ELF-1 (cell line): Measurements from ENCODE around the gene ZNF569.
"Not testable (repeated sequence)": the region's sequence is repeated elsewhere in the genome, so short reads cannot be mapped to it uniquely, and the experiment has no call there.

ENCODE experiments used
- DNase-seq: peaks from one replicate; pipeline ENCODE4 v3.0.0-alpha.2; 2016; ENCODE audit warnings: low read depth, low spot score

The ZNF569 gene

DNA sequence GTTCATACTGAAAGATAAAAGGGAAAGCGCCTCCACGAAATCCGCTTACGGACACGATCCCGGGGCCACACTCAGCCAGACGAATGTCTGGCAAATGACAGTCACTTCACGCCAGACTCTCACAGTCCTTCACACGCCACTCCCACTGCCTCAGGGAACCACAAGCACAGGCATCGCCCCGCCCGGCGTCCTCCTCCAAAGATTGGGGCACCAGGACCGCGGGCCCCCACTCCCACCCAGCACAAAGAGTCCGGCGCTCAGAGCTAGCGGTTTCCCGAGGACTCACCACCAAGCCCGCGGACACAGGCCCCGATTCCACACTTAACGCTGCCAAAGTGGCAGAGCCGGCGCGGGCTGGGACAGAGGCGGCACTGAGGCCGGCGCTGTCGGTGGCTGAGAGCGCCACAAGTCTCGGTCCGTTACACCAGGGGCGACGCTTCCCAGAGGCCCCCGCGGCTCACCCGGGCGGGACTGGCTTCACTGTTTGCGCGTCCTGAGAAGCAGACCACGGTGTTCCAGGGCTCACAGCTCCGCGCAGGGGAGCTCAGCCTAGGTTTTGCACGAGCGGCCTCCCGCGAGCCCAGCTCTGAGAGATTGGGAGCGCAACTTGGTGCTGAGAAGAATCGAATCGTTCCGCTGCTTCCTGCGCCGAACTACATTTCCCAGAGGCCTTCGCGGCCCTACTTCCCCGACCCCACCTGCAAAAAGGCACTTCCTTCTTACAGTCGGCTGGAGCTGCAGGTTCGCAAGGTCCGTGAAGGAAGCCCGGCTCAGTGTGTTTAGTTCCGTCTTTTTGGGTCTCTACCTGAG is at the start of gene ZNF569:
ZNF569 (minus strand) TSS at position 647 of the 810 bp plus-strand sequence. CDS start 22,523 bp downstream, outside the sequence.
- peak; percentile 97 for DNase-seq

DNA sequence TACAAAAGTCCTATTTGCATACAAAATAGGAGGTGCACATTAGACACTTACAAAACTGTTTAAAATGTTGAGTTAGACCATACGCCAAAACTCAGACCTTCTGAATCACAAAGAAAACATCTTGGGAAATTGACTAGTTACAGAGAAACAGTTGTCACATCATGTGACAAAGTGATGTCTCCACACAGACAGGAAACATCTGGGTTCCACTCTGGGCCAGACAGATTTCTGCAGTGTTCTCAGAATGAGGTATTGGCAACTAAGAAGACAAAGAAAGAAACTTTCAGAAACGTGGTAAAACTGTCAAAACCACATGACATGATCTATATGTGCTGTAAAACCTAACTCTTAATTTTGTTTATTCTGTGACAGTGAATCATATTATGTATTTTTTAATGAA is 46.2 kb upstream of the ZNF569 start:
- no peak for DNase-seq

DNA sequence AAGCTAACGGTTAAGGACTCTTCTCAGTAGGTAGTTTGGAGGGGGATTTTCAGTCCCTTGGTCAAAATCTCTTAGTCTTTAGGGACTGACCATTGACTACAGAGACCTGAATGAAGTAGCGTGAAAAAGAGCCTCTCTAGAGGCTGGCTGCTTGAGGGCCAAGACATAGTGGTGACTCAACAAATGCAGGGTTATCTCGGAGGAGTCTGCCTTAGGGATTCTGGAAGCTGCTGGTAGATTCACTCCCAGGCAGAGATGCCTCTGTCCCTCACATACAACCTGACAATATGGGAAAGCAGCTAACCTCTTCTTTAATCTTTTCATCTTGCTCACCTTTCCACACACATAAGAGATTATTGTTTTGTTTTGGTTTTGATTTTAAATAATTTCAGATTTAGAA is 44.6 kb upstream of the ZNF569 start:
- DNase-seq = no peak

DNA sequence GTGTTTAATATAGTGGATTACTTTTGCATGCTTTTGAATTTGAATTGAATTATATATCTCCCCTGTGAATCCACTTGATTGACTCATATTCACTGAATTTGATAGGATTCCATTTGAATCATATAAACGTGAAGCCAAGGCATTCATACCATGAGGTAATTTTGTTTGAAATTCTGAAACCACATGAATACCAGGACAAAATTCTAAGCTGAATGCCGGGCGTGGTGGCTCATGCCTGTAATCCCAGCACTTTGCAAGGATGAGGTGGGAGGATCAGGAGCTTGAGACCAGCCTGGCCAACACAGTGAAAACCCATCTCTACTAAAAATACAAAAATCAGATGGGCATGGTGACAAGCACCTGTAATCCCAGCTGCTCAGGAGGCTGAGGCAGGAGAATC is 43.9 kb upstream of the ZNF569 start:
- no peak for DNase-seq

DNA sequence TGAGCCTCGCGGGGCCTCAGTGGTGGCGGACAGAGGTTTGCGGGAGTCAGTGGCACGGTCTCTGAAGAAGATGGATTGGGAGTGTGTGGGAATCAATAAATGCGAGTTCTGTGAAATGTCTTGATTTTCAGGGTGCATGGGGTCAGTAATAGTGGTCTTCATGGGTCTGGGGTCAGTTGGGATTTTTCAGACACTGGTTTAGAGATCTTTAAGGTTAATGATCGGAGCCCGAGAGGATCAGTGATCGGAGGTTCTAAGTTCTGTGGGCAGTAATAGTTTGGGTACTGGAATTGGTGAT is 39.9 kb upstream of the ZNF569 start:
- no peak for DNase-seq

DNA sequence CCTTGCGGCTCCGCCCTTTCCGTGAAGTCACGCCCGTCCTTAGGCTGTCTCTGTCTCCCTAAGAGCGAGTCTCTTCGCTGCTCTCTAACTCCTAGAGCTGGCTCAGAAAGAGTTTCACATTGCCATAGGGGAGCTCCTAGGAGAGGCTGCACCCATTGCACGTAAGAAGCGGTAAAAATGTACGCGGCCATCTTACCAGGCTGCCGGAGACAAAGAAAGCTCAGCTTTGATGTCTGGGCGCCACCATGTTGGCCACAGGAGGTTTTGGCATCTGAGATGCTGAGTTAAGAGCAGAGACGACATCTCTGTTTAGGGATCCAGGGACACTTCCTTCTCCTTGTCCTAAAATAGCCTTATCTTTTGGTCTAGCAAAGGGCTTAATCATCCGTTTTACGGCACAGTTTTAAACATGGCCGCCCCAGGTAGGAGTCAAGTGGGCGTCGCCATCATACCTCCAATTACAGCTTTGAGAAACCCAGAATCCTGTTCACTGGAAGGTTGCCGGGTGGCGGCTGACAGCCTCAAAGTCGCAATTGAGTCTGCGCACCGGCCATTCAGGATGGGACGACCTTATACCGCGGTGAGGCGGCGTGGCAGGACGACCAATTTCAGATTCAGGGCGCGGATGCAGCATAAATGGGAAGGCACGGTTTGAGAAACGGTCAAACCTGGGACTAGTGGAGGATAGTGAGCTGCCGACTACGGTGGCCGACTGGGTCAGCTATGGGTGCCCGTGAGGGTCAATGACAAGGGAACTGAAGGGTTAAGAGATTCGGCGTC is 39.3 kb upstream of the ZNF569 start, which contains the start of gene ZNF793:
ZNF793 (plus strand) TSS at position 553 of the 780 bp plus-strand sequence. CDS start 16,501 bp downstream, outside the sequence.
- peak; percentile 91 for DNase-seq

DNA sequence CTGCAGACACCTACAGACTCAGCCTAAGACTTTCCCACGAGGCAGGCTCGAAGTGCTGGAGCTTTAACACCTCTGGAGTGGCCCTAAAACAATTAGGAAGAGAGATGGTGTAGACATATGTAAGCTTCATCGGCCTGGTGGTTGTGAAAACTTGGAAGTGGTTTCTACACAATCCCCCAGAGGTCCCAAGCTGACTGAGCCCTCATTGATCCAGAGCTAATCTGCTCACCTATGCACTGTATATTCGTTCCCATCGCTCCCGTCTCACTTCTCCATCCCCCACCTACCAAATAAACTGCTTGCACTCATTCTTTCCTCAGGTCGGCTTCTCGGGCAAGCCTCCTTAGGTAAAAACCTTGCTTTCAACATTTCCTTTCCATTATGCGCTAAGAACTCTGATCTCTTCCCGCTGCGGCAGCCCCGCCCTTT is 38.7 kb upstream of the ZNF569 start:
- DNase-seq = no peak

DNA sequence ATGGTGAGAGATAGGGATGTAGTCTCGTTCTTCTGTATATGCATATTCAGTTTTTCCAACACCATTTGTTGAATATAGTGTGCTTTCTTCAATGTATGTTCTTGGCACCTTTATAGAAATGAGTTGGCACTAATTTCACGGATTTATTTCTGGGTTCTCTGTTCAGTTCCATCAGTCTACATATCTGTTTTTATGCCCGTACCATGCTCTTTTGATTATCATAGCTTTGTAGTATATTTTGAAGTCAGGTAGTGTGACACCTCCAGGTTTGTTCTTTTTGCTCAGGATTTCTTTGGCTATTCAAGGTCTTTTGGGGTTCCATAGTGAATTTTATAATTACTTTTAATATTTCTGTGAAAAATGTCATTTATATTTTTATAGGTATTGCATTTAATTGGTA is 25.0 kb upstream of the ZNF569 start:
- DNase-seq = no peak

DNA sequence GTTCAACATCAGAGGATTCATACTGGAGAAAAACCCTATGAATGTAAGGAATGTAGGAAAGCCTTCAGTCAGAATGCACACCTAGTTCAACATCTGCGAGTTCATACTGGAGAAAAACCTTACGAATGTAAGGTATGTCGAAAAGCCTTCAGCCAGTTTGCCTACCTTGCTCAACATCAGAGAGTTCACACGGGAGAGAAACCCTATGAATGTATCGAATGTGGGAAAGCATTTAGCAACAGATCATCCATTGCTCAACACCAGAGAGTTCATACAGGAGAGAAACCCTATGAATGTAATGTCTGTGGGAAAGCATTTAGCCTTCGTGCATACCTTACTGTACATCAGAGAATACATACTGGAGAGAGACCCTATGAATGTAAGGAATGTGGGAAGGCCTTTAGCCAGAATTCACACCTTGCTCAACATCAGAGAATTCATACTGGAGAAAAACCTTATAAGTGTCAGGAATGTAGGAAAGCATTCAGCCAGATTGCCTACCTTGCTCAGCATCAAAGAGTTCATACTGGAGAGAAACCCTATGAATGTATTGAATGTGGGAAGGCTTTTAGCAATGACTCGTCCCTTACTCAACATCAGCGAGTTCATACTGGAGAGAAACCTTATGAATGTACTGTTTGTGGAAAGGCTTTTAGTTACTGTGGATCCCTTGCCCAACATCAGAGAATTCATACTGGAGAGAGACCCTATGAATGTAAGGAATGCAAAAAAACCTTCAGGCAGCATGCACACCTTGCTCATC is 17.3 kb upstream of the ZNF569 start:
- DNase-seq = no peak

DNA sequence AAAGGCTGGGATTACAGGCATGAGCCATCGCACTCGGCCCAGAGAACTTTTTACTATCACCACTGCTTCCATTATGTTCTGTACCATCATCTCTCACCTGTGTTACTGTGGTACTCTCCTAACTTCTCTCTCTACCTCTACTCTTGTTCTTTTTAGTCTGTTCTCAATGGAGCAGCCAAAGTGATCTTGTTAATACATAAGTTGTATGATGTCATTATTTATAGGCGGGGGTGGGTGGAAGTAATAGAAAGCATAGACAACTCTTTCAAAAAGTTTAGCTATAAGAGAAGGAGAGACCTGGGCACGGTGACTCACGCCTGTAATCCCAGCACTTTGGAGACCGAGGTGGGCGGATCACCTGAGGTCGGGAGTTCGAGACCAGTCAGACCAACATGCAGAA is 4.9 kb upstream of the ZNF569 start:
- no peak for DNase-seq

DNA sequence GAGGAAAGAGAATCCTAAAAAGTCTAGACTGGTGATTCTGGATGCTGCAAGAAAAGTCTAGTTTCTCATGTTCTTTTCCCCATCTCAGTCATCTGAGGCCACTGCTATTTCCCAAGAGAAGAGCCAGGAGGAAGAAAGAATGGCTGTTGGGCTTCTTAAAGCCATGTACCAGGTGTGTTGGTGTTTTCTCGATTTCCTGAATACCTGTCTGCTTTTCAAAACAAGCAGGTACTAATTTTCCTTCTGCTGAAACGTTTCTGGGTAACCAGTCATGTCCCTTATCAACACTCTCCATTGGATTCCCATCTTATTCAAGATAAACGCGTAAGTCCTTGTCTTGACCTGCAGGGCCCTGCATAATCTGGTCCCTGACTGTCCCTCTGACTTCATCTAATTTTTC is 3.0 kb upstream of the ZNF569 start:
- DNase-seq = peak; percentile 1

DNA sequence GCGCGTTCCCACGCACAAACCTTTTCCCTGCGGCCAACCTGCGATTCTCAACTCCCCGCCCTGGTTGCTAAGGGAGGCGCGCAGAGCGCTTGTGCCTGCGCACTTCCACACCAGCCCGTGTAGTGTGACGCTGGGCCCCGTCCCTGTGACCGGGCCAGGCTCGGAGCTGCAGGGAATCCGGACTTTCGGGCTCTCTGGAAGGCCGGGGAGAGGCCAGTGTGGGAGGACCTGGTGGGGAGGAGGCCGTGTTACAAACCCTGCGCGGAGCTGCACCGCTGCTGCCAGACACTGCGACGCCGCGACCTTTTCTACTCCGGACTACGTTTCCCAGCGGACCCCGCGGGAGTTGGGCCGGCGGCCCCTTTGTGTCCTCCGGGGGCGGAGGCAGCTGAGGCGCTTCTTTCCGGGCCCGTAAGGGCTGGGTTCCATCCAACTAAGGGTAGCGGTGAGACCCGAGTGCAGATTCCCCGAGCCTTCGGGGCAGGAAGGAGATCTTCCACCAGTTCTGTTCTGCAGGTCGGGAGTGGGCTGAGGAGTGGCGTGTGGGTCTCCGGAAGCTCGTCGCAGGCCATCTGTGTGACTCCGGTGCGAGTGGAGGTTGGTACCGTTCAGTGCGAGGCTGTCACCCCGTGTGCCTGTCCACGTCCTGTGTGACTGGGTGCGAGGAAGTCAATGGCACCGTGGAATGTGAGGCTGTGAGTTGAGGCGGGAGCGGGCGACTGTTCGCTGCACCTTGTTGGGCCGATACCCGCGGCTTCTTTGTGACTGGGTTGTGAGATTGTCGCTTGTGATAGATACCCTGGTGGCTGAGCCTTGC is 1.9 kb upstream of the ZNF569 start, which contains the start of gene ZNF570:
ZNF570 (plus strand) TSS at position 396 of the 817 bp plus-strand sequence. CDS start 999 bp downstream, outside the sequence.
- peak; percentile 90 for DNase-seq

DNA sequence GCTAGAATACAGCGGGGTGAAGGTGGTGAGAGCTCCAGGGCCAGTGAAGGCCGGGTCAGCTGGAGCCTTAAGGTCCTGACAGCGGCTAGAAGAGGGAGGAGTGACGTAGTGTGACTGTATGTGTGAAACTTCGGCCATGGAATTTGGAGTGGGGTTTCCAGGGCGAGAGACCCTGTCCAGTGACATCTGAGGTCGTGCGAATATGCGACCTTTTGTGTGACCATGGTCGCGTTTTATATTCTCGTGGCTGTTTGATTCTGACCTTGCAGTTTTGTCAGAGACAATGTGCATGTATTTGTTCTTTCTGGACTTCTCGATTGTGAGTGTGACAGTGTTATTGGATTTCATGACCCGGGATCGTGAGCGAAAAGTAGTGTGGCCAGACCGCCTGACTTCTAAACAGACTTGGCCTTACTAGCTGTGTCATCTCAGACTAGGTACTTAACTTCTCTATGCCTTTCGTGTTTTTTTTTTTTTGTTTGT is 405 bp upstream of the ZNF569 start:
- no peak for DNase-seq

DNA sequence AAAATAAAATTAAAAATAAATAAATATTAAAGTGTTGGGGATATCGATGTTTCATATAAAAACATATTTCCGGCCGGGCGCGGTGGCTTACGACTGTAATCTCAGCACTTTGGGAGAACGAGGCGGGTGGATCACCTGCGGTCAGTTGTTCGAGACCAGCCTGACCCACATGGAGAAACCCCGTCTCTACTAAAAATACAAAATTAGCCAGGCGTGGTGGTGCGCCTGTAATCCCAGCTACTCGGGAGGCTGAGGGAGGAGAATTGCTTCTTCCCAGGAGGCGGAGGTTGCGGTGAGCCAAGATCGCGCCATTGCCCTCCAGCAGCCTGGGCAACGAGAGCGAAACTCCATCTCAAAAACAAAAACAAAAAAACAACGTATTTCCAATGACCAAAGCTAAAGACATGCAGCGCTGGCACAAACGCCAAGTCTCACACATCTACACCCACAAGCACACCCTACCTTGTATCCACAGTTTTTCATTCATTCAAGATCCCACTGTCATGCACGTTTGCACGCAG is 907 bp downstream of the ZNF569 start:
- peak; percentile 25 for DNase-seq

DNA sequence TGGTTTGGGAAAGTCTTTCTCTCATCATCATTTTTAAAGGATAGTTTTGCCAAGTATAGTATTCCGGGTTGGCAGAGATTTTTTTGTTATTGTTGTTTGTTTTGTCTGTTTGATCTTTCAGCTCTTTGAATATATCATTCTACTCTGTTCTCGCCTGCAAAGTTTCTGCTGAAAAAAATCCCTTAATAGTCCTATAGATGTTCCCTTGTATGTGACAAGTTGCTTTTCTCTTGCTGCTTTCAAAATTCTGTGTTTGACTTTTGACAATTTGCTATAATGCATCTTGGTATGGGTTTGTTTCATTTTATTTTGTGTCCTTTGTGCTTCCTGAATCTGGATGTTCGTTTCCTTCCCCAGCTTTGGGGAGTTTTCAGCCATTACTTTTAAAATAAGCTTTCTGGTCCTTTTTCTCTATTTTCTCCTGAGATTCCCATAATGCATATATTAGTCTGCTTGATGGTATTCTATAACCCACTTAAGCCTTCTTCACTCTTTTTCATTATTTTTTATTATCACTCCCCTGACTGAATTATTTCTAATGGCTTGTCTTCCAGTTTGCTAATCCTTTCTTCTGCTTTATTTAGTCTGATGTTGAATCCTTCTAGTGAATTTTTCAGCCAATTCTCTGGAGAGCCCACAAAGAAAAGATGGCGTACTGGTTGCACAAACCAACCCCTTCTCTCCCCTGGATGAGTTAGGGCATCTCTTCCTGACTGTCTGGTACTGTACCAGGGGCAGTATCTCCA is 14.6 kb downstream of the ZNF569 start:
- DNase-seq = no peak

DNA sequence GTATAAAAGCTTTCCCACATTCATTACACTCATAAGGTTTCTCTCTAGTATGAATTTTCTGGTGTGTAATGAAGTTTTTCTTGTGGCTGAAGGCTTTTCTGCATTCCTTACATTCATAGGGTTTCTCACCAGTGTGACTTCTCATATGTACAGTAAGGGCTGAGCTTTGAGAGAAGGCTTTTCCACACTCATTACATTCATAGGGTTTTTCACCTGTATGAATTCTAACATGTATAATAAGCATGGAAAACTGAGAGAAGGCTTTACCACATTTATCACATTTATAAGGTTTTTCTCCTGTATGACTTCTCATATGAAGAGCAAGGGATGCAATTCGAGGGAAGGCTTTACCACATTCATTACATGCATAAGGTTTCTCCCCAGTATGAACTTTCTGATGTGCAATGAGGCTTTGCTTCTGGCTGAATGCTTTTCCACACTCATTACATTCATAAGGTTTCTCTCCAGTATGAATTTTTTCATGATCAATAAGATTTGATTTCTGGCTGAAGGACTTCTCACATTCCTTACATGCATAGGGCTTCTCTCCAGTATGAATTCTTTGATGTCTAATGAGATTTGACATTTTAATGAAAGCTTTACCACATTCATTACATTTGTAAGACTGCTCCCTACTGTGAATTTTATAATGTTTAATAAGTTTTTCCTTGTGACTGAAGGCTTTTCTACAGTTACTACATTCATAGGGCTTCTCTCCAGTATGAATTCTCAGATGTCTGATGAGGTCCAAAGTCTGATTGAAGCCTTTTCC is 53.7 kb downstream of the ZNF569 start:
- DNase-seq = no peak

DNA sequence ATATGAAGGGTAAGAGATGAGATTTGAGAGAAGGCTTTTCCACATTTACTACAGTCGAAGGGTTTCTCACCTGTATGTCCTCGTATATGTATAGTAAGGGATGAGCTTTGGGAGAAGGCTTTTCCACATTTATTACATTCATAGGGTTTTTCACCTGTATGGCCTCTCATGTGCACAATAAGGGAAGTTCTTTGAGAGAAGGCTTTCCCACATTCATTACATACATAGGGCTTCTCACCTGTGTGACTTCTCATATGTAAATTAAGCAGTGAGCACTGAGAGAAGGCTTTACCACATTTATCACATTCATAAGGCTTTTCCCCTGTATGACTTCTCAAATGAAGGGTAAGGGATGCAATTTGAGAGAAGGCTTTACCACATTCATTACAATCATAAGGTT is 54.5 kb downstream of the ZNF569 start:
- no peak for DNase-seq

DNA sequence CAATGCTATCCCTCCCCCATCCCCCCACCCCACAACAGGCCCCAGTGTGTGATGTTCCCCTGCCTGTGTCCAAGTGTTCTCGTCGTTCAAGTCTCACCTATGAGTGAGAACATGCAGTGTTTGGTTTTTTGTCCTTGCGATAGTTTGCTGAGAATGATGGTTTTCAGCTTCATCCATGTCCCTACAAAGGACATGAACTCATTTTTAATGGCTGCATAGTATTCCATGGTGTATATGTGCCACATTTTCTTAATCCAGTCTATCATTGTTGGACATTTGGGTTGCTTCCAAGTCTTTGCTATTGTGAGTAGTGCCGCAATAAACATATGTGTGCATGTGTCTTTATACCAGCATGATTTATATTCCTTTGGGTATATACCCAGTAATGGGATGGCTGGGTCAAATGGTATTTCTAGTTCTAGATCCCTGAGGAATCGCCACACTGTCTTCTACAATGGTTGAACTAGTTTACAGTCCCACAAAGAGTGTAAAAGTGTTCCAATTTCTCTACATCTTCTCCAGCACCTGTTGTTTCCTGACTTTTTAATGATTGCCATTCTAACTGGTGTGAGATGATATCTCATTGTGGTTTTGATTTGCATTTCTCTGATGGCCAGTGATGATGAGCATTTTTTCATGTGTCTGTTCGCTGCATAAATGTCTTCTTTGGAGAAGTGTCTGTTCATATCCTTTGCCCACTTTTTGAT is 61.0 kb downstream of the ZNF569 start:
- DNase-seq = not testable (repeated sequence)

DNA sequence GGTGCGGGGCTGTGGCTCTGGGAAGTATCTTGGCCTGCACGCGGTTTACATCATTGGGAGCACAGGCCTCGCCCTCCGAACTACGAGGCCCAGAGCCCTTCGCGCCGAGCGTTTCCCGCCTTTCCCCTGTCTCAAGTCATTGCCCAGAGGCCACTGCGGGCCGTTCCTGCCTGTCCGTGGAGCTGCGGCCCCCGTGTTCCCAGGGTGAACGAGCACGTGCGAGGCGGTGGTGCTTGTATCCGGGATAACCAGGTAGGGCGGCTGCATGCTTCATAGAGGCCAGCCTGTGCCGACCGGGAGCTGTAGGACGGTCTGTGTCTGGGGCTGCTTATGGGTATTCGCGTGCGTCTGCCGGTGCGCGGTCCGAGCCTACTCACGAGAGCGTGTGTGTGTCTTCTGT is 63.8 kb downstream of the ZNF569 start:
- no peak for DNase-seq
